Chondrocyte (in vitro differentiated cells): ENCODE measurements around the gene DOK5. TPM values are rescaled to one million over a fixed set of nuclear protein-coding genes. Genes with fewer than 3 reads are reported as not detected.

Experiments
- DNase-seq: peaks from one replicate; pipeline ENCODE4 v3.0.0; 2021; ENCODE audit warnings: mixed read lengths, low spot score
- H3K27ac Mint-ChIP-seq: one replicate; pipeline ENCODE4 v1.8.0; 2021; ENCODE audit warnings: mild to moderate bottlenecking, moderate library complexity, mixed read lengths; ENCODE audit not compliant: unreplicated experiment
- H3K27me3 Mint-ChIP-seq: 2 replicates; pipeline ENCODE4 v1.8.0; 2021; ENCODE audit warnings: low read depth, mixed read lengths
- H3K36me3 Mint-ChIP-seq: 2 replicates; pipeline ENCODE4 v1.8.0; 2021; ENCODE audit warnings: low read depth, mixed read lengths
- H3K4me1 Mint-ChIP-seq: 2 replicates; pipeline ENCODE4 v1.8.0; 2021; ENCODE audit warnings: low read depth, mild to moderate bottlenecking, mixed read lengths
- H3K4me3 Mint-ChIP-seq: one replicate; pipeline ENCODE4 v1.8.0; 2021; ENCODE audit warnings: mild to moderate bottlenecking, moderate library complexity, mixed read lengths; ENCODE audit not compliant: unreplicated experiment
- H3K9me3 Mint-ChIP-seq: 2 replicates; pipeline ENCODE4 v1.8.0; 2021; ENCODE audit warnings: low read depth, mixed read lengths
- total RNA-seq: library from RNA; stranded (reverse); gene quantifications from 3 replicates; pipeline ENCODE4 v1.2.1, GENCODE V29; 2021
- TF ChIP-seq, protein P1 (sequence below): fragments of 200-600 bp; sonication (generic); IDR thresholded peaks from 2 replicates; pipeline ENCODE4 v1.5.0; 2021; ENCODE audit warnings: antibody characterized with exemption, mild to moderate bottlenecking, moderate library complexity

Gene DOK5
- total RNA-seq, 1 donor from 2014 or later, result 8.7 TPM

DNA sequence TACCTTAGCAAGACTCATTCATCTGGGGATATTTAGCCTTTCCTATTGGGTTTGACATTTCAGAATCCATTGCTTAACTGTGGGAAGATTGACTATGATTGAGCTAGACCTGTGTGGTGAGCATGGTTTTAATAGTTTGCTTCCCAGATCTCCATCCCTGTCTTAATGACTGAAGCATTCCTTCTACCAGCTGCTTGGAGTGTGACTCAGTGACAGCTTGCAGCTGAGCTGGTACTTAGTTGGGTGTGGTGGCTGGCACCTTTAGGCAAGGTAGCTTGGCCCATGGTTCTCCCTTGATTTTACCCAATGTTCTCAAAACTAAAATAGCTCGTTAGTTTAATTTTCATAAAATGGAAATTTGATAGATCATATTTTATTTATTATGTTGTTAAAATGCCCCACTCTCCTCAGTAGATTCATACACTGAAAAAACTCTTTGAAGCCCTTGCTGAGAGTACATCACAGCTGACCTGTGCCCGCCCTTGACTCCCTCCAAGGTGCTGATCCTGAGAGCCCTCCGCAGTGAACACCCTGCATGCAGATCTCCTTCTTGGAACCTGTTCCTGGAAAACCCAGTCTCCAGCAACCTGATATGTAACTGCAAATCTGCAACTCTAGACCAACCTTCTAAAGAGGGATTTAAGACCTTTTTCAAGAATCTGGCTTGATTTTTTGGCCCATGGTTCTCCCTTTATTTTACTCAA lies 19.1 kb downstream of the DOK5 start:
- H3K36me3 Mint-ChIP-seq, result no peaks in the 10 kb centered on the region
- no peak overlapping the region for H3K4me3 Mint-ChIP-seq
- H3K27ac Mint-ChIP-seq, result no peak overlapping the region
- no peaks in the 10 kb centered on the region for H3K27me3 Mint-ChIP-seq
- DNase-seq, result no peak
- peaks cover 12% of the 10 kb centered on the region for H3K4me1 Mint-ChIP-seq
- H3K9me3 Mint-ChIP-seq, result no peaks in the 10 kb centered on the region
- TF ChIP-seq, protein P1, sequence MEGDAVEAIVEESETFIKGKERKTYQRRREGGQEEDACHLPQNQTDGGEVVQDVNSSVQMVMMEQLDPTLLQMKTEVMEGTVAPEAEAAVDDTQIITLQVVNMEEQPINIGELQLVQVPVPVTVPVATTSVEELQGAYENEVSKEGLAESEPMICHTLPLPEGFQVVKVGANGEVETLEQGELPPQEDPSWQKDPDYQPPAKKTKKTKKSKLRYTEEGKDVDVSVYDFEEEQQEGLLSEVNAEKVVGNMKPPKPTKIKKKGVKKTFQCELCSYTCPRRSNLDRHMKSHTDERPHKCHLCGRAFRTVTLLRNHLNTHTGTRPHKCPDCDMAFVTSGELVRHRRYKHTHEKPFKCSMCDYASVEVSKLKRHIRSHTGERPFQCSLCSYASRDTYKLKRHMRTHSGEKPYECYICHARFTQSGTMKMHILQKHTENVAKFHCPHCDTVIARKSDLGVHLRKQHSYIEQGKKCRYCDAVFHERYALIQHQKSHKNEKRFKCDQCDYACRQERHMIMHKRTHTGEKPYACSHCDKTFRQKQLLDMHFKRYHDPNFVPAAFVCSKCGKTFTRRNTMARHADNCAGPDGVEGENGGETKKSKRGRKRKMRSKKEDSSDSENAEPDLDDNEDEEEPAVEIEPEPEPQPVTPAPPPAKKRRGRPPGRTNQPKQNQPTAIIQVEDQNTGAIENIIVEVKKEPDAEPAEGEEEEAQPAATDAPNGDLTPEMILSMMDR, result no peak

DNA sequence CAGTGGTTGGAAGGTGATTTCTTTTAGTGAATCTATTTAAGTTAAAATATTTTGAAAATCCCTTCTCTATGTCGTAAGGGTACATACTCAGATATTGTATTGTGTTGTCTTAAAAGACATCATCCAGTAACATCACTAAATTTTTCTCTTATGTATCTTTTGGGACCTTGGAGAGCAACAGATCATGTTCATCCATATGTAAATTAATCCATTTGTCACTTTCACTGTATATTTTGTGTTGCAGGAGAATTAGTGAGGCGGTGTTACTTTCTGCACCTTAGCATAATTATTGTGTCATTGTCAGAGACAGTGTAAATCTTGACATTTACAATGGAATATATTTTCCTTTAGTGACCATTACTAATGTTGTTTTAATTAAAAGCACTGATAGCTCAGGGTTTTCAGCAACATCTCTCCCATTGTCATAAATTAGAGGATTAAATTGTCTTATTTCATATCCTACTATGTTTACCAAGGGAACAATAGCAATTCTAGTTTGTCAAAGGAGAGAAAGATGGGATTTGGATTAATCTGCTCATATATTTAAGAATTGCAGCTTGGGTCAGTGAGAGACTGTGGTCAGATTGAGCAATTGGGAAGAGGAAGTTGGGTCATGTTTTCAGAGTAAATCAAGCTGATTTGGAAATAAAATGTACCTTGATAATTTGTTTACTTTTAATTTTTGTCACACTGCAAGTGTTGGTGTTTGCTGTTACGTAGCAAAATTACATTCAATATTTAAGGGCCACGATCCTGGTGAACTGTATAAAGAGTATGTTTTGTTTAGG lies 22.7 kb downstream of the DOK5 start:
- Mint-ChIP-seq H3K4me1 (peaks cover 12% of the 10 kb centered on the region), H3K36me3 (no peaks in the 10 kb centered on the region), H3K4me3 (no peak overlapping the region), H3K9me3 (no peaks in the 10 kb centered on the region), H3K27ac (no peak overlapping the region), H3K27me3 (no peaks in the 10 kb centered on the region)
- TF ChIP-seq, protein P1, result no peak
- DNase-seq, result no peak

DNA sequence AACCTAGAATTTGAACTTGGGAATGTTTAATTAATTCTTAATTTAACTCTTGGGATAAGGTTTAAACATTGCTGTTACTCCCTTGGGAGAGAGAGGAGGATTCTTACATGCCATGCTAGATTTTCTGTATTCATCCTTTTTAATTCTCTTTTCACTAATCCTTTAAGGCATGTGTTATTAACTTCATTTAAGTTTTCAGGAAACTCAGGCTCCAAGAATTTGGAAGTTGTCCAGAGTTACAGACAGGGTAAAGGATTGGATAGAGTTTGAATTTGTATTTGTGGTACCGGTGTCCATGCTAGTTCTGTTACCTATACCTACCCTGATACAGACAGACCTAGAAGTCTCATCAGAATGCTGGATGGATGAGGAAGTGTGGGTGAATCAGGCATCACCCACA lies 23.7 kb downstream of the DOK5 start:
- H3K36me3 Mint-ChIP-seq, result no peaks in the 10 kb centered on the region
- H3K4me3 Mint-ChIP-seq, result no peak overlapping the region
- H3K9me3 Mint-ChIP-seq, result no peaks in the 10 kb centered on the region
- no peak for DNase-seq
- peaks cover 12% of the 10 kb centered on the region for H3K4me1 Mint-ChIP-seq
- TF ChIP-seq, protein P1, result no peak
- no peak overlapping the region for H3K27ac Mint-ChIP-seq
- H3K27me3 Mint-ChIP-seq, result no peaks in the 10 kb centered on the region

DNA sequence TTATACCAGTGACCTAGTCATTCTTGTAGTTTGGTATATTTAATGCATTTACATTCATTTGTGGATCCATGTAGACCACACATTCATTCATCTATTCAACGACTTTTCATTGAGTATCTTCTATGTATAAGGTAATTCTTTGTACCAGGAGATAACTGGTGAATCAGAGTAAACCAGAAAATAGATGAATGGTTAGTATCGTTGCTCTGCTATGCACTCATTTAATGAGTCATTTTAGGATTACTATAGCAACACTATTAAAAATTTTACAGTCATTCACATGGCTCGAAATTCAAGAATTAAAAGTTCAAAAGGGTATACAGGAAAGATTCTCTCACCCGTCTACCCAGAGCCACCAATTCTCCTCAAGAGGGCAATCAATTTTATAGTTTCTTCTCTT lies 26.8 kb downstream of the DOK5 start:
- Mint-ChIP-seq H3K4me1 (peaks cover 12% of the 10 kb centered on the region), H3K9me3 (no peaks in the 10 kb centered on the region), H3K27me3 (no peaks in the 10 kb centered on the region), H3K4me3 (no peak overlapping the region), H3K36me3 (peaks cover 1% of the 10 kb centered on the region), H3K27ac (no peak overlapping the region)
- DNase-seq, result no peak
- TF ChIP-seq, protein P1, result no peak

DNA sequence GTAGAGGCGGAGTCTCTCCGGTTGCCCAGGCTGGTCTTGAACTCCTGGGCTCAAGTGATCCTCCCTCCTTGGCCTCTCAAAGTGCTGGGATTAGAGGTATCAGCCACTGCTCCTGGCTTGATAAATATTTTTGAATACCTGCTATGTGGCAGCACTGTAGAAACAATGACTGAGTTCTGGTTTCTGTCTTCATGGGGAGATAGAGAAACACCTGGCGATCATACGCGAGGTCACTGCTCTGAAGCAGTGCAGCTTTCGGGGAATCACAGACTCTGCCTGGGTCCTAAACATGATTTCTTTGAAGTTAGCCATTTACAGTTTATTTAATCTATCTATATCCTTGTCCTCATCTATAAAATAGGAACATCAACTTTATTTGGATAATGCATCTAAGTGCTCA lies 31.2 kb downstream of the DOK5 start:
- H3K36me3 Mint-ChIP-seq, result peaks cover 1% of the 10 kb centered on the region
- TF ChIP-seq, protein P1, result no peak
- H3K27ac Mint-ChIP-seq, result no peak overlapping the region
- DNase-seq, result no peak
- no peaks in the 10 kb centered on the region for H3K27me3 Mint-ChIP-seq
- no peak overlapping the region for H3K4me3 Mint-ChIP-seq
- H3K4me1 Mint-ChIP-seq, result peaks cover 13% of the 10 kb centered on the region
- H3K9me3 Mint-ChIP-seq, result no peaks in the 10 kb centered on the region
